ENCODE results near the gene LTF.

LTF gene

GRCh38 chr3:46505953-46506352, 41.2 kb upstream of the LTF start:
- DNase-seq: no peak
- Histone ChIP-seq H3K4me3 (no peak overlapping the region), H3K27ac (no peak overlapping the region), H3K9me3 (no peaks in the 10 kb centered on the region), H3K4me1 (no peaks in the 10 kb centered on the region), H3K36me3 (no peaks in the 10 kb centered on the region), H3K27me3 (peaks cover 0 to 11% of the 10 kb centered on the region in 2 donors)
- TF ChIP-seq CTCF (IDR thresholded peaks at IDR 0.05): no peak
- intact Hi-C loops (cut with DNase I; ENCODE audit: low total_unique reads): no loop called here

- no peaks in the 10 kb centered on the region for H3K9me3 ChIP-seq
- no peak for DNase-seq
These were observed 40.1 kb upstream of the LTF start for GRCh38 chr3:46504789-46505188.

GRCh38 chr3:46503200-46503874, 38.6 kb upstream of the LTF start:
- no peak for TF ChIP-seq CTCF (IDR thresholded peaks at IDR 0.05)
- Histone ChIP-seq H3K9me3 (no peaks in the 10 kb centered on the region), H3K27ac (no peak overlapping the region), H3K4me1 (no peaks in the 10 kb centered on the region), H3K27me3 (peaks cover 0 to 11% of the 10 kb centered on the region in 2 donors), H3K4me3 (no peak overlapping the region), H3K36me3 (no peaks in the 10 kb centered on the region)
- no peak for DNase-seq
- intact Hi-C loops (cut with DNase I; ENCODE audit: low total_unique reads): no loop called here

More at GRCh38 chr3:46504789-46505188, 40.1 kb upstream of the LTF start:
- no peak for TF ChIP-seq CTCF (IDR thresholded peaks at IDR 0.05)
- no peak overlapping the region for H3K4me3 ChIP-seq
- H3K27me3 ChIP-seq: peaks cover 0 to 11% of the 10 kb centered on the region in 2 donors
- intact Hi-C loops (cut with DNase I; ENCODE audit: low total_unique reads): no loop called here
- H3K36me3 ChIP-seq: no peaks in the 10 kb centered on the region
- no peaks in the 10 kb centered on the region for H3K4me1 ChIP-seq
- no peak overlapping the region for H3K27ac ChIP-seq

- no peaks in the 10 kb centered on the region for H3K9me3 ChIP-seq
- TF ChIP-seq CTCF (IDR thresholded peaks at IDR 0.05): no peak
- no peak overlapping the region for H3K27ac ChIP-seq
- intact Hi-C loops (cut with DNase I; ENCODE audit: low total_unique reads): no loop called here
- no peaks in the 10 kb centered on the region for H3K36me3 ChIP-seq
- no peak for DNase-seq
- no peaks in the 10 kb centered on the region for H3K4me1 ChIP-seq
- peaks cover 0 to 10% of the 10 kb centered on the region in 2 donors for H3K27me3 ChIP-seq
- H3K4me3 ChIP-seq: no peak overlapping the region
These were observed 37.0 kb upstream of the LTF start for GRCh38 chr3:46501702-46502101.

- no peak for DNase-seq
- TF ChIP-seq CTCF (IDR thresholded peaks at IDR 0.05): no peak
- Histone ChIP-seq H3K36me3 (no peaks in the 10 kb centered on the region), H3K27me3 (peaks cover 0 to 6% of the 10 kb centered on the region in 2 donors), H3K4me1 (no peaks in the 10 kb centered on the region), H3K4me3 (no peak overlapping the region), H3K9me3 (no peaks in the 10 kb centered on the region), H3K27ac (no peak overlapping the region)
- intact Hi-C loops (cut with DNase I; ENCODE audit: low total_unique reads): no loop called here
These were observed 36.2 kb upstream of the LTF start for GRCh38 chr3:46500656-46501635.
